GM20431 (cell line): ENCODE results near the gene CLPTM1L.
"Not testable (repeated sequence)": the region's sequence is repeated elsewhere in the genome, so short reads cannot be mapped to it uniquely, and the experiment has no call there.

ENCODE experiments used
- in situ Hi-C: fragments of 300-500 bp; cut with MseI, MboI; formaldehyde crosslinking; loops from one replicate; pipeline ENCODE4 v1.15.0; 2020; ENCODE audit warnings: low sequenced_read_pairs; ENCODE audit not compliant: unreplicated experiment

CLPTM1L gene

DNA sequence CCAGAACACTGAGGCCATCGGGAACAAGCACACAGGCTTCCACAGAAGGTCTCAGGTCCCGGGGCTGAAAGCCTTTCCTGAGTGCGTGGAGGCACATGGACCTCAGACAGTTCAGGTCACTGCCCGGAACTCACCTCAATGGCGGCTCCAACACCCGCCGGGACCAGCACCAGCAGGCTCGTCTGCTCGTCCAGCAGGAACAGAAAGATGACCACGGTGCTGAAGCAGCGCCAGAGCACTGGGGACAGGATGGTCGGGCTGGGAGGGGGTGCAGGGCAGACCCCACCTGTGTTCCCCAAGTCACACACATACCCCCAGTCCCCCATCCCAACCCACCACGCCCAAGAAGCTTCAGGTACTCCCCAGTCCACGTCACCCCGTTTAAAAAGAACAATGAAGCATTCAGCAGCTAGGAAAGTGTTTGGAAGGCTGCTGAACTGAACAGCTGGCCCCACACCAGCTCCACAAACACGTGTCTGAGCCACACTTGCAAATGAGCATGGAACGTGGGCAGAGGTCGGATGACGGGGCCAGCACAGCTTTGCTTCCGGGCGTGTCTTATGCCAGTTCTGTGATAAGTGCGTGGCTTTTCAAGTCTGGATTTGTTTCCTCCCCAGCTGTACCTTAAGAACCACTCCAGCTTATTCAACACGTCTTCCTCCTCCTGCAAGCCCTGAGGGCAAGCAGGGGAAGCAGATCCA lies 14.6 kb downstream of the CLPTM1L start:
- in situ Hi-C loops: no loop called here

DNA sequence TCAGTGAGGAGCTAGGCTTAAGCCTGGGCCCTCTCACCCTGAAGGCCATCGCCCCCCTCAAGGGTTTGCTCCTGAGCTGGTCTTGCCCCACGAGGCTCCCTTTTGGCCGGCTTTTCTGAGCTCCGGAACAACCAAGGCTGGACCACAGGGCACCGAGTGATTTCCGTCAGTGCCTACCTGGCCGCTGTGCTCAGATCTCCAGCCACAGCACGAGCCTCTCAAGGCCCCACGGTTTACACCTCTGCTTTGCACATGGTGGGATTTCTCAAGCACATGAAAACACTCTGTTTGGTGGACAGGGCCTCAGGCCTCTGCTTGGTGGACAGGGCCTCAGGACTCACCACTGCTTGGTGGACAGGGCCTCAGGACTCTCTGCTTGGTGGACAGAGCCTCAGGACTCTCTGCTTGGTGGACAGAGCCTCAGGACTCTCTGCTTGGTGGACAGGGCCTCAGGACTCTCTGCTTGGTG lies 15.8 kb downstream of the CLPTM1L start:
- in situ Hi-C loops: no loop called here

DNA sequence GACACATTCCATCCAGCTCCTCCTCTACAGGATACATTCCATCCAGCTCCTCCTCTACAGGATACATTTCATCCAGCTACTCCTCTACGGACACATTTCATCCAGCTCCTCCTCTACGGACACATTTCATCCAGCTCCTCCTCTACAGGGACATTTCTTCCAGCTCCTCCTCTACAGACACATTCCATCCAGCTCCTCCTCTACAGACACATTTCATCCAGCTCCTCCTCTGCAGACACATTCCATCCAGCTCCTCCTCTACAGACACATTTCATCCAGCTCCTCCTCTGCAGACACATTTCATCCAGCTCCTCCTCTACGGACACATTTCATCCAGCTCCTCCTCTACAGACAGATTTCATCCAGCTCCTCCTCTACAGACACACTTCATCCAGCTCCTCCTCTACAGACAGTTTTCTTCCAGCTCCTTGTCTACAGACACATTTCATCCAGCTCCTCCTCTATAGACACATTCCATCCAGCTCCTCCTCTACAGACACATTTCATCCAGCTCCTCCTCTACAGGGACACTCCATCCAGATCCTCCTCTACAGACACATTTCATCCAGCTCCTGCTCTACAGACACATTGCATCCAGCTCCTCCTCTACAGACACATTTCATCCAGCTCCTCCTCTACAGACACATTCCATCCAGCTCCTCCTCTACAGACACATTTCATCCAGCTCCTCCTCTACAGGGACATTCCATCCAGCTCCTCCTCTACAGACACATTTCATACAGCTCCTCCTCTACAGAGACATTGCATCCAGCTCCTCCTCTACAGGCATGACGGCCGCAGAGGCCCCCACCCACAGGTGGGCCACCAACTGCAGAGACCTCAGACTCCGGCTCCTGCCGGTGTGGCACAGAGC lies 16.4 kb downstream of the CLPTM1L start:
- in situ Hi-C loops: not testable (repeated sequence)

DNA sequence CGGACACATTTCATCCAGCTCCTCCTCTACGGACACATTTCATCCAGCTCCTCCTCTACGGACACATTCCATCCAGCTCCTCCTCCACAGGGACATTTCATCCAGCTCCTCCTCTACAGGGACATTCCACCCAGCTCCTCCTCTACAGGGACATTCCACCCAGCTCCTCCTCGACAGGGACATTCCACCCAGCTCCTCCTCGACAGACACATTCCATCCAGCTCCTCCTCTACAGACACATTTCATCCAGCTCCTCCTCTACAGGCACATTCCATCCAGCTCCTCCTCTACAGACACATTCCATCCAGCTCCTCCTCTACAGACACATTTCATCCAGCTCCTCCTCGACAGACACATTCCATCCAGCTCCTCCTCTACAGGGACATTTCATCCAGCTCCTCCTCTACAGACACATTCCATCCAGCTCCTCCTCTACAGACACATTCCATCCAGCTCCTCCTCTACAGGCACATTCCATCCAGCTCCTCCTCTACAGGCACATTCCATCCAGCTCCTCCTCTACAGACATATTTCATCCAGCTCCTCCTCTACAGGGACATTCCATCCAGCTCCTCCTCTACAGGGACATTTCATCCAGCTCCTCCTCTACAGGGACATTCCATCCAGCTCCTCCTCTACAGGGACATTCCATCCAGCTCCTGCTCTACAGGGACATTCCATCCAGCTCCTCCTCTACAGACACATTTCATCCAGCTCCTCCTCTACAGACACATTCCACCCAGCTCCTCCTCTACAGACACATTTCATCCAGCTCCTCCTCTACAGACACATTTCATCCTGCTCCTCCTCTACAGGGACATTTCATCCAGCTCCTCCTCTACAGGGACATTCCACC lies 17.8 kb downstream of the CLPTM1L start:
- in situ Hi-C loops: not testable (repeated sequence)

DNA sequence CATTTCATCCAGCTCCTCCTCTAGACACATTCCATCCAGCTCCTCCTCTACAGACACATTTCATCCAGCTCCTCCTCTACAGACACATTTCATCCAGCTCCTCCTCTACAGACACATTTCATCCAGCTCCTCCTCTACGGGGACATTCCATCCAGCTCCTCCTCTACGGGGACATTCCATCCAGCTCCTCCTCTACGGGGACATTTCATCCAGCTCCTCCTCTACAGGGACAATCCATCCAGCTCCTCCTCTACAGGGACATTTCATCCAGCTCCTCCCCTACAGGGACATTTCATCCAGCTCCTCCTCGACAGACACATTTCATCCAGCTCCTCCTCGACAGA lies 18.4 kb downstream of the CLPTM1L start:
- in situ Hi-C loops: not testable (repeated sequence)

GRCh38 chr5:1325870-1326531 lies 18.9 kb downstream of the CLPTM1L start:
- in situ Hi-C loops: no loop called here

- in situ Hi-C loops: no loop called here
Observed at GRCh38 chr5:1325191-1325741, 19.6 kb downstream of the CLPTM1L start.

GRCh38 chr5:1324719-1325190 lies 20.1 kb downstream of the CLPTM1L start:
- in situ Hi-C loops: no loop called here

DNA sequence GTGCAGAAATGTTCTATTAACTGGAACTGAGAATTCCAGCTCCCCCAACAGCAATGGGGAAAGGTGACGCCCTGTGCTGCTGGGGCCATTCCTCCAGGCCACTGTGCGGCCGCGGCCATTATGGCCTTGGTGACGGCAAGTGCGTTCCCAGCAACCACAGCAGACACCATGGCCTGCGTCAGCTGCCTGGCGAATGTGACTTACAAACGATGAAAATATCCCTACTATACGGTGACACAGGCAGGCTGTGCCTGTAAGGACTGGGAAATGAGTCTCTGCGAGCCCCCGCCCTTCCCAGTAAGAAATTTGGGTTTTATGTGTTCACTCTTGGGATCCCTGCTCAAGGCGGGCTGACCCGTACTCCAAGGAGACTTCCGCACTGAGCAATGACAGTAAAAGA lies 20.6 kb downstream of the CLPTM1L start:
- in situ Hi-C loops: no loop called here

- in situ Hi-C loops: no loop called here
Observed at GRCh38 chr5:1323803-1324173, 21.1 kb downstream of the CLPTM1L start.

DNA sequence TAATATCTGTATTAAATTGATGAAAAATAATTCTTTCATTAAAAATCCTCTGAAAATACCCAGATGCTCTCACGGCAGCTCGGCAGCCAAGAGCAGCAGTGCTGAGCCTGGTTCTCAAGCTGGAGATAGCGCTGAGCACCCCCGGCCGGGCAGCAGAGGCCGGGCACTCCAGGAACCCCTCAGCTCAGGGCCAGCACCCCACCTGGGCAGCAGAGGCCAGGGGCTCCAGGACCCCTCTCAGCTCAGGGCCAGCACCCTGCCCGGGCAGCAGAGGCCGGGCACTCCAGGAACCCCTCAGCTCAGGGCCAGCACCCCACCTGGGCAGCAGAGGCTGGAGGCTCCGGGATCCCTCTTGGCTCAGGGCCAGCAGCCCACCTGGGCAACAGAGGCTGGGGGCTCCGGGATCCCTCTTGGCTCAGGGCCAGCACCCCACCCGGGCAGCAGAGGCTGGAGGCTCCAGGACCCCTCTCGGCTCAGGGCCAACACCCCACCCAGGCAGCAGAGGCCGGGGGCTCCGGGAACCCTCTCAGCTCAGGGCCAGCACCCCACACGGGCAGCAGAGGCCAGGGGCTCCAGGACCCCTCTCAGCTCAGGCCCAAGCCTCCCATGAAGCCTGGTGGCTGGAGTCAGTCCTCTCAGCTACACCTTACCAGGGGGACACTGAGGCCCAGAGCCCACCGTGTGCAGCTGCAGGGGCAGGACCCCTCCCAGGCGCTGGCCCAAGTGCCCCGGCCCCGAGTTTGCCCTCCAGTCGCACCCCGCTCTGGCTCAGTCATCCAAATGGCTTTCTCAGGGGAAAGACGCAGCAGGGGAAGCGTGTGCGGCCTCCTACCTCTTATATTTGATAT lies 21.7 kb downstream of the CLPTM1L start:
- in situ Hi-C loops: no loop called here

DNA sequence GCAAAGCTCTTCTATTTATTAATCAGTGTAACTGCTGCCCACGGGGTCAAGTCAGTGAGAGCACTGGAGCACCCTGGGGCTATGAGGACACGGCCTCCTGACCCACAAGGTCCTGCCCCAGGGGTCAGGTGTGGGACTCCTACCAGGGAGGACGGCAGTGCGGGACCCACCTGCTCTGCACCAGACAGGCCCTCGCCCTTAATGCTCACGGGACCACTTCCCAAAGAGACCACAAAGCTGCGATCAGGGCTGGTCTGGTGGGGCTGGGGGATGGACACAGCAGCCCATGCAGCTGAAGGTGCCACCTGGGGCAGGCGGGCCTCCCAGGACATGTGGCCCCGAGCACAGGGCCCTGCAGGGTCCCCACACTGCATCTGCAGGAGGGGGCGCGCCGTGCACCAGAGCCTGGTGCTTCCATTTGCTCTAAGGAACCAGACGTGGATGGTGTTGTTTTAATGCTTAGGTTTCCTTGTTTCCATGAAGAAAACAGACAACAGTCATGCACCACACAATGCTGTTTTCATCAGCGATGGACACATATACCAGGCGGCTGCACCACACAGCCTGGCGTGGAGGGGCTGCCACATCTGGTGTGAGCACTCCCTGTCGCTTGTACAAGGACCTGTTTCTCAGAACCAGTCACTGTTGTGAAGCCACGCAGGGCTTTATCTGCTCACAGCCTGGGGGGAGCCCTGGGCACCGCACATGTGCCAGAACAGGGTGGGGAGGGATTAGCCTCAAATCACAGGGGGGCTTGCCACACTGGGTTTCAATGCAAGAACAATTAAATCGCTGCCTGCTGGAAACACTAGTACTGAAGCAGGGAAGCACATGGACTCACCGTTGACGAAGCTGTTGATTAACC lies 22.6 kb downstream of the CLPTM1L start:
- in situ Hi-C loops: no loop called here

DNA sequence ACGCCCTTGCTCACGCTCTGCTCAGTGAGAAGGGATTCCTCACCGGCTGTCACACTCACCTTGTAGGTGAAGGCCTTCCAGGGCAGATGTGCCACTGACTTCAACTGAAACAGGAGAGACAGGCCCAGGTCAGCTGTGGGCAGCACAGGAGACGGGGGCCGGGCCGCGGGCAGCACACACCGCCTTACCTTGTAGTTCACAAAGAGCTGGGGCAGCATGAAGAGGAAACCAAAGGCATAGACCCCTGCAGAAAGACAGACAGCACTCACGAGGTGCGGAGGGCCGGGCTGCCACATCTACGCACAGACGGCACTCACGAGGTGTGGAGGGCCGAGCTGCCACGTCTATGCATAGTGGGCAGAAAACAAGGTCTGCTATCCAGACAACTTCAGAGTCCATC lies 23.3 kb downstream of the CLPTM1L start:
- in situ Hi-C loops: no loop called here

- in situ Hi-C loops: no loop called here
Observed at GRCh38 chr5:1320436-1321344, 24.2 kb downstream of the CLPTM1L start.

DNA sequence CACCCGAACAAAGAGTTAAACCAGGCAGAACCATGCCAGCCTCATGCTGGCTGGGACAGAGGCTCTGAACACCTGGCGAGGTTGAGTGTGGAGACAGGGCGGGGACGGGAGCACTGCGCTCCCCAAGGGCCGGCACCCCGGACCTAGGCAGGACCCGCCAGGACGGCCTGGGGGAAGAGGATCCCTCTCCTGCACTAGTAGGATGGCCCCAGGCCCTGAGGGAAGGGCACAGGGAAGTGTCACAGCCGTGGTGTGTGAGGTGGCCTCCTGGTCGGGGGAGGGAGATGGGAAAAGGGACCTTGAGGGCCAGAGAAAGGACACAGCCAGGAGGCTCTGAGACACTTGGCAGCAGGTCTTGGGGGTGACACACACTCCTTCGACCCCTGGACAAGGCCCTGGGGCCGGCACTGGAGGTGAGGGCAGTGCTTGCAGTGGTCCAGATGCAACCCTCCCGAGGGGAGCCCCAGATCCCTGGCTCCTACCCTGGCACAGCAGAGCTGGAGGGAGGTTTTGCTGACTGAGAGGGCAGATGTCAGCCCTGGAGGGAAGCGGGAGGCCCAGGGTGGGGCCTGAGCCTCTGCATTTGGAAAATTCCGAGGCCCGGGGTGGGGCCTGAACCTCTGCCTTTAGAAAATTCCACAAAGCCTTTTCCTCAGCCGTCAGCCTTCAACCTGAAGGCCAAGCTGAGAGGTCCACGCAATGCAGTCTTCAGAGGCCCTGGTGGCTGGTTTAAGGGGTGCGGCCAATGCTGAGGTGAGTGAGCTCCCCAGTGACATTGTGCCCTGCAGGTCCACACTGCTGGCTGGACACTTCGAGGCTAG lies 25.3 kb downstream of the CLPTM1L start:
- in situ Hi-C loops: no loop called here

DNA sequence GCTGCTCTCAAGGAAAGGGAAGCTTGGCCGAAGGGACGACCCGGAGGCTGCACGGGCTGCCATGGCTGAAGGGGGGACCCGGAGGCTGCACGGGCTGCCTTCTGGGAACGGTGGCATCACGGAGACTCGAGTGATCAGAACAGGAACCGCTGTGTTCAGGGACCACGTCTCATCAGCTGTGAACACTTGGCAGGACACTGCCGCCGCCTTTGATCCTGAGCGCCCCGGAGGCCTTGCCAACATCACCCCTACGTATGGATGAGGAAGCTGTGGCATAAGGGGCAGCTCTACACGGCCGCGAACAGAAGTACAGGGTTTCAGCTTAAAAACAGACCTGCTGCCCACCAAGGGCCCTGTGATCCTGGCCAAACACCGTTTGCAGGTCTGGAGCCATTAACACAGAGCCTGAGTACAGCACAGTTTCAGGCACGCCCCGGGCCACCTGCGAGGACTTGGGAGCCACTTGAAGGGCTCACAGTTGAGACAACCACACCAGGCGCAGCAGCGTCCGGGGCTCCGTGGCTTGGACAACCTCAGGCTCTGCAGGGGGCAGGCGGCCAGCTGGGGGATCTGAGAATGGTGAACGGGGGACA lies 26.1 kb downstream of the CLPTM1L start:
- in situ Hi-C loops: no loop called here
